Brain microvascular endothelial cell (primary cell): Measurements from ENCODE around the gene PPM1D.
"Not testable (repeated sequence)": the region's sequence is repeated elsewhere in the genome, so short reads cannot be mapped to it uniquely, and the experiment has no call there.

ENCODE experiments used
- DNase-seq: peaks from one replicate; pipeline ENCODE4 v3.0.0-alpha.2; 2020
- H3K27ac ChIP-seq: fragments of 250-450 bp; sonication (Bioruptor Pico); 2 replicates; pipeline ENCODE4 v1.5.1; 2020; ENCODE audit warnings: mild to moderate bottlenecking, moderate library complexity
- H3K27me3 ChIP-seq: fragments of 250-450 bp; sonication (Bioruptor Pico); replicated peaks from 2 replicates; pipeline ENCODE4 v1.5.1; 2020; ENCODE audit warnings: mild to moderate bottlenecking
- H3K36me3 ChIP-seq: fragments of 250-450 bp; sonication (Bioruptor Pico); replicated peaks from 2 replicates; pipeline ENCODE4 v1.5.1; 2020; ENCODE audit warnings: mild to moderate bottlenecking
- H3K4me3 ChIP-seq: 2 replicates; pipeline ENCODE4 v1.5.1; 2011; ENCODE audit warnings: low read depth, mild to moderate bottlenecking, control low read depth, low read length, moderate library complexity
- CTCF ChIP-seq: IDR thresholded peaks from 2 replicates; pipeline ENCODE4 v1.5.1; 2011; ENCODE audit warnings: low read depth, mild to moderate bottlenecking, moderate library complexity, low read length, control low read depth, inconsistent platforms; ENCODE audit errors: missing control alignments
- in situ Hi-C: cut with HindIII; loops from 2 replicates; pipeline ENCODE4 v1.10.0; 2017; ENCODE audit warnings: low sequenced_read_pairs, low pct_ligation_motif_present

Gene PPM1D

DNA sequence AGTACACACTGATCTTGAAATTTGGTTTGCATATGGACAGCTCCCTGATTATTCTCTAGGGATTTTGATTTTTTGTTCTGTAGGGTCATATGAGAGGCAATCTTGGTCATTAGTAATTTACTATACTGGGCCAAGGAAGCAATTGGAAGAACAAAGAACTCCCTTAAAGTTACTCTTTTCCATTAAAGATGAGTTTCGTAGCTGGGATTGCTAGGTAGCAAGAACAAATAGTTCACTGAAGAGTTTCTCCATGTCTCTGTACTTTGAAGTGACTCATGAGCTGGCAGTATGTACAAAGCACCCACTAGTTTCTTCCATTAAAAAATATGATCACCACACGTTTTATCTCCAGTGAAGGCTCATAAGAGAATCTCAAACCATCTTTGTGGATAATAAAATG lies 71.5 kb downstream of the PPM1D start:
- TF ChIP-seq CTCF: no peak
- no peak overlapping the region for H3K4me3 ChIP-seq
- H3K27me3 ChIP-seq: no peaks in the 10 kb centered on the region
- no peaks in the 10 kb centered on the region for H3K36me3 ChIP-seq
- no peak overlapping the region for H3K27ac ChIP-seq
- DNase-seq: no peak
- in situ Hi-C loops: no loop called here

- H3K4me3 ChIP-seq, DNase-seq, H3K36me3 ChIP-seq, H3K27me3 ChIP-seq, in situ Hi-C loops, H3K27ac ChIP-seq: not testable (repeated sequence)
Observed at GRCh38 chr17:60674637-60675036, 74.6 kb downstream of the PPM1D start.

DNA sequence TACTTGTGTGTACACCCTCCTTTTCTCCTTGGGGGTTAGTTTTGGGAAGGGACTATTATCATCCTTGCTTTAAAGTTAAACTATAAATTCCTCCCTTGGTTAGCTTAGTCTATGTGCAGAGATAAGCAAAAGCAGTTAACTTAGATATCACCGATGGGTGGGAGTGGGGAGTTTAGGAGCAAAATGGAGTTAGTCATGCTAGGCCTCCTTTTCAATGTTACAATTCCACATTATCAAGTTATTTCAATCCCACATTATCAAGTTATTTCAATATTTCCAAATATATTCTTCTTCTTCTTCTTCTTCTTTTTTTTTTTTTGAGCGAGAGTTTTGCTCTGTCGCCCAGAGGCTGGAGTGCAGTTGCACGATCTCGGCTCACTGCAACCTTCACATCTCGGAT lies 76.0 kb downstream of the PPM1D start:
- H3K36me3 ChIP-seq: no peaks in the 10 kb centered on the region
- no peak overlapping the region for H3K4me3 ChIP-seq
- H3K27ac ChIP-seq: no peak overlapping the region
- in situ Hi-C loops: no loop called here
- DNase-seq: no peak
- no peak for TF ChIP-seq CTCF
- H3K27me3 ChIP-seq: no peaks in the 10 kb centered on the region

DNA sequence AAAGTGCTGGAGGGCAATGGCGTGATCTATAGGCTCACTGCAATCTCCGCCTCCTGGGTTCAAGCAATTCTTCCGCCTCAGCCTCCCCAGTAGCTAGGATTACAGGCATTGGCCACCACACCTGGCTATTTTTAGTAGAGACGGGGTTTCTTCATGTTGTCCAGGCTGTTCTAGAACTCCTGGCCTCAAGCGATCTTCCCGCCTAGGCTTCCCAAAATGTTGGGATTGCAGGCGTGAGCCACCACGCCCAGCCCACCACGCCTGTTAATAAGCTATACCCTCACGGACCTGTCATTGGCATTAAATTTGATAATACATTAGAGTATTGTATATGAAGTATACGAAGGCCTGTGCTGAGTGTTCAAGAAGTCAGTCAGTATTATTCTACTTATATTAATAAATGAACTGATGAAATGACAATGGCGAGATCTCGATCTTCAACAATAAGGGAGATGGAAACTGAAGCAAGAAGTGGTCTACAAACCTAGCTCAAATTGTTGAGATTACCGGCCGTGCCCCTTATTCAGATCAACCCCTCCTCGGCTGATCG lies 76.8 kb downstream of the PPM1D start:
- Histone ChIP-seq H3K27ac (peak overlapping the region; percentile 75), H3K27me3 (no peaks in the 10 kb centered on the region), H3K36me3 (no peaks in the 10 kb centered on the region), H3K4me3 (peak overlapping the region; percentile 90)
- DNase-seq: no peak
- no peak for TF ChIP-seq CTCF
- in situ Hi-C loops: no loop called here

GRCh38 chr17:60677308-60678117 lies 77.5 kb downstream of the PPM1D start, which contains the start of gene BCAS3:
BCAS3 (plus strand) TSS chr17:60677851.
- in situ Hi-C loops: no loop called here
- Histone ChIP-seq H3K4me3 (peak within 1 kb of the TSS; percentile 90), H3K36me3 (no peaks in the 10 kb centered on the region), H3K27me3 (no peaks in the 10 kb centered on the region), H3K27ac (peak within 1 kb of the TSS; percentile 75)
- DNase-seq: peak; percentile 99
- no peak for TF ChIP-seq CTCF

DNA sequence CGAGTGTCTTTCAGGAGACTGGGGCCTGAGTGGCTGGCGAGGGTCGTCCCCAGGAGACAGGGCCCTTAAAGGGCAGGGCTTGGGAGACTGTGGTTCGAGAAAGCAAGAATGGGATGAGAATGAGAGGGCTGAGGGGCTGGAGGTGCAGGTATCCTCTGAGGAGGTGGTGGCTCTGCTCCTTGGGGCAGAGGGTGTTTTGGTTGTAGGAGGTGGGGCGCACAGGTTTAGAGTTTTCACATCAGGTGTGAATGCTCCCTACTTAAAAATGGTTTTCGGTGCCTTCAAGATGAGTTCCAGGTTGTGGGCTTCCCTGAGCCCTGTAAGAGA lies 78.1 kb downstream of the PPM1D start:
- H3K27ac ChIP-seq: peak overlapping the region; percentile 75

More for the DNA sequence above, 78.1 kb downstream of the PPM1D start:
- H3K4me3 ChIP-seq: peak overlapping the region; percentile 90
- no peak for DNase-seq
- H3K27me3 ChIP-seq: no peaks in the 10 kb centered on the region
- TF ChIP-seq CTCF: no peak
- in situ Hi-C loops: no loop called here
- no peaks in the 10 kb centered on the region for H3K36me3 ChIP-seq
